KOPT-K1 (cell line): ENCODE data around the gene PDPK1.
"Not testable (repeated sequence)": the region's sequence is repeated elsewhere in the genome, so short reads cannot be mapped to it uniquely, and the experiment has no call there.

Experiments
- H3K27ac ChIP-seq: fragments of 200-600 bp; sonication (generic); 2 replicates; pipeline ENCODE4 v1.5.1; 2016; ENCODE audit warnings: antibody characterized with exemption, mild to moderate bottlenecking, low read depth, low read length; ENCODE audit not compliant: poor library complexity, severe bottlenecking
- H3K36me3 ChIP-seq: fragments of 200-600 bp; sonication (generic); 2 replicates; pipeline ENCODE4 v1.5.1; 2017; ENCODE audit warnings: antibody characterized with exemption, mild to moderate bottlenecking, low read length, moderate library complexity; ENCODE audit not compliant: insufficient read depth
- H3K9me3 ChIP-seq: fragments of 200-600 bp; sonication (generic); 2 replicates; pipeline ENCODE4 v1.5.1; 2017; ENCODE audit warnings: antibody characterized with exemption, low read length, mild to moderate bottlenecking; ENCODE audit not compliant: insufficient read depth, poor library complexity, severe bottlenecking

Gene PDPK1

GRCh38 chr16:2618964-2619363 is 81.1 kb downstream of the PDPK1 start:
- H3K36me3 ChIP-seq, H3K27ac ChIP-seq, H3K9me3 ChIP-seq: not testable (repeated sequence)

DNA sequence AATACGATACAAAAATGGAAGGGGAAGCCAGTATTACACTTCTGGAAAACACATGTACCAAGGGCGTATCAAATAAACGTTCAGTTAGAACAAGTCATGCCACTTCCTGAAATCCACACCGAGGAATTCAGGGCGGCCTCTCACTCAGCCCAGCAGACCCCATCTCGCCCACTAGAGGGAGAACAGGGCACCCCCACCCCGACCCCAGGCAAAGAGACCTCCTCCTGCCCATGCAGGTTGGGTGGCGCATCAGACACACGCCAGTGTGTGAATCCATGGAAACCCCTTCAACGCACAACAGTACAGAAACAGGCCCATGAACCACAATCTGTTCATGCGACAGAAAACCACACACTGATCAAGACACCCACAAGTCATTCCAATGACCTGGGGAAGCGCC is 81.8 kb downstream of the PDPK1 start:
- not testable (repeated sequence) for H3K27ac ChIP-seq, H3K9me3 ChIP-seq, H3K36me3 ChIP-seq

- not testable (repeated sequence) for H3K27ac ChIP-seq, H3K36me3 ChIP-seq, H3K9me3 ChIP-seq
These were observed 83.0 kb downstream of the PDPK1 start for GRCh38 chr16:2620870-2621269.

DNA sequence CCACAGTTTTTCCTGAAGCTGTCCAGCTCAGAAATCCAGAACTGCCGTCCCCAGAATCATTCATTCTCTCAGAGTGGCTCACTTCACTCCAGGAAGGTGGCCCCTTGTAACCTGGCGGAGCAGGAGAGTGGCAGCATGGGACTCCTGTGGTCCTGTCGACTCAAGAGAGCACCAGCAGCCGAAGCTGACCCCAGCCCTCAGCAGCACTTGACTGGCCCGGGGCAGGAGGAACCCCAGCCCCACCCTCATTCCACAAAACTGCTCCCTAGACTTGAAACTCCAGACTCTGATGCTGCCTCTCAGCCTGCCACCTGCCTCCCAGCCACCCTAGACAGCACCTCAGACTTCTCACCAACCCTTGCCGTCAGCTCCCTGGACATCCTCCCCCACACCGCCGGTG is 83.6 kb downstream of the PDPK1 start:
- H3K27ac ChIP-seq, H3K36me3 ChIP-seq, H3K9me3 ChIP-seq: not testable (repeated sequence)

DNA sequence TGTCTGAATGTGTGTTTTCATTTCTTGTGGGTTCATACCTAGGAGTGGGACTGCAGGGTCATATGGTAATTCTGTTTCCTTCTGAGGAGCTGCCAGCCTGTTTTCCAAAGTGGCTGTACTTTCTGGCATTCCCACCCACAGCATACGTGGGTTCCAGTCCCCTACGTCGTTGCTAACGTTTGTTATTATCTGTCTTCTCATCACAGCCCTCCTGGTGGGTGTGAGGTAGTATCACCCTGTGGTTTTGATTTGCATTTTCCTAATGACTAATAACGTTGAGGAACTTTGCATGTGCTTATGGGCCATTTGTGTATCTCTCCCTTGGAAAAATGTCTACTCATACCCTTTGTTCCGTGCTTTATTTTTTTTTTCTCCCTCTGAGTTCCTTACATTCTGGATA is 89.3 kb downstream of the PDPK1 start:
- H3K36me3 ChIP-seq, H3K9me3 ChIP-seq, H3K27ac ChIP-seq: not testable (repeated sequence)

DNA sequence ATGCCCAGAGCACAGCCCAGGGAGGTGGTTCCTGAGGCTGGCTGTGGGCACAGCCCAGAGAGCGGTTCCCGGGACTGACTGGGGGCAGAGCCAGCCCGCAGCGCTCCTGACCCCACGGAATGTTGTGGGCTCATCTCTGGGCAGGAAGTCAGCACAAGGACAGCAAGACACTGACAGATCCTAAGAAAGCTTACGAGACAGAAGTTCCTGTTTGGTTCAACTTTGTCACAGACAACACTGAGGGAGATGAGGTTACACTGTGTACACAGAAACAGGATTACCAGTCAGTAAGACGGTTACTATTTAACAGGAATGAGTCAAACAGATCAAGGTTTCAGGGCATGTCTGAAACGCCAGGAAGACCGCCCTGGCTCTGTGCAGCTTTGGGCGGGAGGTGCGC is 93.4 kb downstream of the PDPK1 start:
- H3K9me3 ChIP-seq, H3K36me3 ChIP-seq, H3K27ac ChIP-seq: not testable (repeated sequence)

DNA sequence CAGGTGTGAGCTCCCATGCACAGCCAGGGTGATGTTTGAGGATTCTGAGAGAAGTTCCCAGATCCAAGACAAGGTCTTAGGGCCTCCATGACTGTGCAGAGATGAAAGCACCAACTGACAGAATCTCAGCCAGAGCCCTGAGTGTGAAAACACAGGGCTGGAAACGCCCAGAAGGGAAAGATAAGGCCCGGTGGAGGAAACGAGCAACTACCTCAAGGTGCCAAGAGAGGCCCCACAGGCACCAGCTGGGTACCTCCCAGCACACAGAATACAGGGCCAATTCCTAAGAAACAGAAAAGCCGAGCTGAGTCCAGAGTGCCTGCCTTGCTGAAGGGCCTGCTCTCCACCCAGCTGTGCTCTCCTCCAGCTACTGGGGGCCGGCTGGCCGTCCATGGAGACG is 94.5 kb downstream of the PDPK1 start:
- not testable (repeated sequence) for H3K9me3 ChIP-seq, H3K27ac ChIP-seq, H3K36me3 ChIP-seq

- H3K9me3 ChIP-seq, H3K36me3 ChIP-seq, H3K27ac ChIP-seq: not testable (repeated sequence)
These were observed 101.4 kb downstream of the PDPK1 start for GRCh38 chr16:2639071-2639721.

GRCh38 chr16:2639722-2640072 is 101.9 kb downstream of the PDPK1 start:
- H3K27ac ChIP-seq, H3K36me3 ChIP-seq, H3K9me3 ChIP-seq: not testable (repeated sequence)

DNA sequence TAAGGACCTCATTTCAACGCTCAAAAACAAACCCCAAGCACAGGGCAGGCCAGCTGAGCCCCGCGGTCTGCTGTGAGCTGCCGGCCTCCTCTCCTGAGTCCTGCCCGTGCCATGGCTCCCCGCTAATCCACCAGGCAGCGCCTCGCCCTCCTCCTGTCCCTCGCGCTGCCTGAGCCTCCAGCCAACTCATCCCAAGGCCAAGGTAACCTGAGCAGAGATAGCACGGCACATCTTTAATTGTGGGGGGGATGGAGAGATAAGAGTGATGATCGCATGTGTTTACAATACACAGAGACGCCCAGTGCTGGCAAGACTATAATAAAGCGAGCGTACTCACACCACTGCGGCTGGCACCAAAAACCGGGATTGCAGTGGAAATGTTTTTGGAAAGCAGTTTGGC is 104.7 kb downstream of the PDPK1 start:
- H3K9me3 ChIP-seq, H3K27ac ChIP-seq, H3K36me3 ChIP-seq: not testable (repeated sequence)

DNA sequence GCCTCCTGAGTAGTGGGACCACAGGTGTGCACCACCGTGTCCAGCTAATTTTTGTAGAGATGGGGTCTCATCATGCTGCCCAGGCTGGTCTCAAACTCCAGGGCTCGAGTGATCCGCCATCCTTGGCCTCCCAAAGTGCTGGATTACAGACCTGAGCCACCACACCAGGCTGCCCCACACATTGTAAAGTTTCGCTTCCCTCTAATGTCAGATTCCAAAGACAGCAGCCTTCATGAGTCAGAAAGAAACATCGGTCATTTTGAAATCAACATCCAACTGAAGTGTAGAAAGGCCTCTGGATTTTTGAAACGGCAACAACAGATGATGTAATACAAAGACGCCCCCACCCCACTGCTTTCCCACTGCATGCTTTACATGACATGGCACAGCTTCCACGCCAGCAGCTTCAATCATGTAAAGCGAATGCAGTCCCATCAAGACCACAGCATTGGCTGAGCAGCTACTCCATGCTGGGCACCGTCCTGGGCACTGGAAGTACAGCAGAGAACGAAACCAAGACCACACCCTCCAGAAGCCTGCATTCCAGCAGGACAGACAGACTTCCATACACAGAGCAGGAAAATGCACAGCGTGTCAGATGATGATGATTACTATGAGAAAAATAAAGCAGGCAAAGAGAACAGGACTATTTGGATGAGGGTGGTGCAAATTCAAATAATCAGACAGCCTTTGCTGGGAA is 107.1 kb downstream of the PDPK1 start:
- not testable (repeated sequence) for H3K27ac ChIP-seq, H3K9me3 ChIP-seq, H3K36me3 ChIP-seq

DNA sequence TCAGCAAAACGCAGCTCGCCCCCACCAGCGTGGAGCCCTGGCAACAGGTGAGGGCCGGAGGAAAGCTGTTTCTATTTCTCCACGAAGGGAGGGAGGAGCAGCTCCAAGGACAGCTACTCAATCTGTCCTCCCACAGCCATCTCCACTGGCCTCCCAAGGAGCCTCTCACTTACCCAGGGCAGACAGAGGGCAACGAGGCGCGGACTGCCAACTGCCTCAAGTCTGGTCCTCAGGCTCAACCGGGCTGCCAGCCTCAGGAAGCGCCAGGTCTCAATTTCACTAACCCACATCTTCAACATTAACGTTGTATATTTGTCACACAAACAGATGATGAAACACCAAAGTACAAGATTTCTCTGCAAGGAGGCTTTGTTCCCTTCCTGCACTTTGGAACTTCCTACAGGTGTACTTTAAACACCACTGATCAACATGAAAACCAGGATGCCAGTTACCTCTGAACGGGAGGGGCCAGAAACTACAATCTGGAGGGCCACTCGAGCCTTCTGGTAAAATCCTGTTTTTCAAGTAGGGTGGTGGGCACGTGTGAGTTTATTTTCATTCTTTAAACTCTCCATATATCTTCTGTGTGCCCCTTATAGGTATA is 113.5 kb downstream of the PDPK1 start:
- H3K27ac ChIP-seq, H3K36me3 ChIP-seq, H3K9me3 ChIP-seq: not testable (repeated sequence)
